ENCODE results near the gene LANCL3.

- TF ChIP-seq CTCF (IDR thresholded peaks at IDR 0.05; ENCODE audit: poor library complexity) (no peak), EZH2 (IDR thresholded peaks at IDR 0.05; ENCODE audit: borderline replicate concordance) (no peak)
Measured at GRCh38 chrX:37672563-37672962, 101.1 kb downstream of the LANCL3 start.

All from hepatocyte (in vitro differentiated cells).